GM19463 (cell line): ENCODE results near the gene FRMD4B.
"Not testable (repeated sequence)": the region's sequence is repeated elsewhere in the genome, so short reads cannot be mapped to it uniquely, and the experiment has no call there.

Experiments
- ATAC-seq: cut with Tn5 transposase; IDR thresholded peaks from one replicate; pipeline ENCODE4 v1.9.1; 2021; ENCODE audit warnings: mild to moderate bottlenecking, moderate library complexity; ENCODE audit not compliant: unreplicated experiment

Gene FRMD4B

DNA sequence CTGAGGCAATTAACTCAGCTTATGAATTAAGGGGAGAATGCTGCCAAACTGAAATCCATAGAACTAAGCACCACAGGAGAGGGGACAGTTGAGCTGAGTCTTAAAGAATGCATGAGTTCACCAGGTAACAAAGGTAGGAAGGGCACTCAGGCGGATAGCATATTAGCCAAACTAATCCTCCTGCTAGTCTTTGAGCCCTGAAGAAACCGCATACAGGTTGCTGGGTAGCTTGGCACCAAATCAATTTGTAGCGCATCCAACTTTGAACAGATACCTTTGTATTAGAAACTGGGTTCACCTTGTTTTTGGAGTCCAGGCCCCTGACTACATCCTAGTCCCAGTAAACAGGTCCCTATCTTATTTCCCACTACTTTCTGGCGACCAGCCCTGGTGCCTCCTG lies 93.7 kb downstream of the FRMD4B start:
- ATAC-seq: no peak

DNA sequence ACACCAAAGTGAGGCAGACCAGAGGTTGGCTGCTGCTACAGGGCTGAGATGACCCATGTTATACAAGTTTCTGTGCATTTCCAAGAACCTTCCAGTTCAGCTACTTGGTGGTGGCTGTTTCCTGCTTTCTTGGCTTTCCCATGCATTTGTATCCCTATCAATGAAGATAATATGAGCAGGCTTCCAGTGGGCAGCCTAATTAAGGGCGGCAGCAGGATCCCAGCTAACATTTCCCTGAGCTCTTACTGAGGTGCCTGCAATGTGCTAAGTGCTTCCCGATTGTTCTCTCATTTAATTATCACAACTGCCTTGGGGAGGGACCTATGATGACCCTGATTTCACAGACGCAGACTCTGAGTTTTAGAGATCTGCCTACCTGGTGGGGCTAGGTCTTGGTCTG lies 95.5 kb downstream of the FRMD4B start:
- no peak for ATAC-seq

DNA sequence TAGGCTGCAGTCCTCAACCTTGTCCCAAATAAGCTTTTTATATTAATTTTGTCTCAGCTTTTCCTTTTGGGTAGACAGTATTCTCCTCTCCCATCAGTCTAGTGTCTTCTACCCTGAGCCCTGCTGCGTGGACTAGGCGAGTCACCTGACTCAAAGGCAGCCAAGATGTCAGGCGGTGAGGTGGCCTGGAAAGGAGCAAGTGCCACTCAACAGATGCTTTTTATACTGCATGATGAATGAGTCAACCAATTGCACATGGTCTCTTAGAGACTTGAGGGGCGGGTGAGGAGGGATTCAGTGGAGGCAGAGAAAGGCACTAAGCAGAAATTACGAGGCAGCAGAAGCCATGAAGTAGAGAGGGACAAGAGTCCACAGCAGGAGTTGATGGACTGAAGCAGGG lies 95.9 kb downstream of the FRMD4B start:
- ATAC-seq: no peak

DNA sequence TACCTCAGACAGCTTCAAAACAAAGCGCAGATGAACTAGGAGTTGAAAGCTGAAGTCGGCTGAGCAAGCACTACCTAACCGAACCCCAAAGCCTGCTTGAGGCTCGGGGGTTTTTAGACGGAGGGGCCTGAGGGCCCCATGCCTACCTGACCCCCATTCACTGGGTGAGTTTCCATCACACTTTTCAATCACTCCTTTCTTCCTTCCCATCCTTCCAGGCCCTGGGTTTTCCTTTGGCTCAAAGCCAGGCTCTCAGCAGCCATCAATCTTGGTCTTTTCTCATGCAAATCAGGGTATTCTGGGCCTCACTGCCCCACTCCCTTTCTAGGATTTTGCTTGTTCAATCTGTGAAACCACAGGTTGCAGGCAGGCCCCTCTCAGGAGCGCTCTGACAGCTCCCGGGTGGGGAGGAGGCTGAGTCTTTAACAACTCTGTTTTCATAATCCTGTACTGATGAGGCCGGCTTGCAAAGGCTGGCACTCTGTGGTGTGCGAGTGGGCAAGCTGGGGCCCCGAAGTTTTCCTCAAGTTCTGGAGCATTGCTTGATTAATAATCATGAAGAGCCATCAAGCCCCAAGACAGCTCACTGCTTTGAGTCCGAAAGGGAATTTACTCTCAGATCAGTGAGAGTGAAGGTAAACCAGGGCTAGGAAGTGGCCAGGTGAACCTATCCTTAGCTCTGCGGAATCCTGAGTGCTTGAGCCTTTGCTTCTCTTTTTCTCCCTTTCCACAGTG lies 97.6 kb downstream of the FRMD4B start:
- peak; percentile 56 for ATAC-seq

DNA sequence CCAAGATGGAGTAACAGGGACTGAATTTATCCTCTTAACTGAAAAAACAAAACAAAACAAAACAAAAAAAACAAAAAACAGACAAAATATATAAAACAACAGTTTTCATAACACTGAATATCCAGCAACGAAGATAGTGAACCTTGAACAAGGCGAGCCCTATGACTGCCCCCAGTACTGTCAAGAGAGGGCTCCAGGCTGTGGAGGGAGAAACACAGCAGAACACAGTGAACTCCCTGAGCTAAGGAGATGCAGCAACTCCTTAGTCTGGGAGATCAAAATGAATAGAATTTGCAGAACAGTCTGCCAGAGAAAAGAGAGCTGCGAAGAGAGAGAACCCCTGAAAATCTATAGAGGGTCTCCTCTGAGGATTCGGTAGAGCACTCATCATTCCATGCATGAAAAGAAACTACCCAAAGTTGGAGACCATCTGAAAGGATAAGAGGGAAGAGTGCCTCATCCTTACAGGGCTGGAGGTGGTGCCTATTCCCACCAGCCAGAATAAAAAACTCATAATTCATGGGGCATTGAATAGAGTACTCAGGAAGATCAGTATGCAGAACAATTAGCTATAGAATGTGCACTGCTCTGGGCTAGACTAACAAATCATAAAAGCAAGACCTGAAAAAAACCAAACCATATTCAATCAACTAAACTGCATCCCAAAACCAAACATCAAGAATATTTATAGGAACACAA lies 101.8 kb downstream of the FRMD4B start:
- ATAC-seq: no peak

DNA sequence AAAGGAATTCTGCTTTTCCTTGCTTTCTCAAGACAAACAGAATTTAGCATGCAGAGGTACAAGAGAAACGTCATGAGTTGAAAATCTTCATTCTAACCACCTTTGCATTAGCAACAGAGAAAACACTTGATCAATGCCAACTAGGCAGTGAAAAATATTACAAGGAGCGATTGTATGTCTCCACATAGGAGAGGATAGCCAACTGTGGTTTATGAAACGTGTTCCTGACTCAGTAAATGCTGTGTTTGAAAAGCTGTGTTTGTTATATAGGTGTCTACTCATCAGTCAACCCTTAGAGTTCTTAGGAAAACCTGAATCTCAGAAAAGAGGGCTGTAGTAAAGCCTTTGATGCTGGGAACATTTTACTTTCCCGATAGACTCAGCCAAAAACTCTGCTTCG lies 102.4 kb downstream of the FRMD4B start:
- ATAC-seq: no peak

DNA sequence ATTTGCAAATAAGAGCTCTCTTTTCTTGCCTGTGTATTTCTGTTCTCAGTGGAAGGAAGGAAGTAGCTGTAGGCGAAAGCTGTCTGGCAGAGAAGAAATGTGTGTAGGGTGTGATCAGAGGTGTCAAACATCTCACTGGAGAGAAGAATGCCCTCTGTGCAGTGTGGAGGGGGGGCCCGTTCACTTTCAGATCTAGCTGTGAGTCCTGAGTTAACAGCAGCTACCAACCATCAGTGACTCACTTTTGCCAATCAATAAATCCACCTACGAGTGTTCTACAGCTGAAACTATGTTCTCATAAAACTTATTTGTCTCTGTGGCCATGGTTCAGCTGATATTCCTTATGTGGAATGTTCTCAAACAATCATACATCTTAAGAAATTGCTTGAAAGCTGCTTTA lies 103.7 kb downstream of the FRMD4B start:
- ATAC-seq: no peak

DNA sequence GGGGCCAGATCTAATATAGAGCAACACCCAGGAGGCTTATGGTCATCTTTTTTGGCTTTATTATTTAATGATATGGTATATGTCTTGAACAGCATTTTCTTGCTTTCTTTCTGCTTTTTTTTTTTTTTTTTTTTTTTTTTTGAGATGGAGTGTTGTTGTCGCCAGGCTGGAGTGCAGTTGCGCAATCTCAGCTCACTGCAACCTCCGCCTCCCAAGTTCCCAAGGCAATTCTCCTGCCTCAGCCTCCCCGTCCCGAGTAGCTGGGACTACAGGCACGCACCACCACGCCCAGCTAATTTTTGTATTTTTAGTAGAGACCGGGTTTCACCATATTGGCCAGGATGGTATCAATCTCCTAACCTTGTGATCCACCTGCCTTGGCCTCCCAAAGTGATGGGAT lies 108.5 kb downstream of the FRMD4B start:
- not testable (repeated sequence) for ATAC-seq

DNA sequence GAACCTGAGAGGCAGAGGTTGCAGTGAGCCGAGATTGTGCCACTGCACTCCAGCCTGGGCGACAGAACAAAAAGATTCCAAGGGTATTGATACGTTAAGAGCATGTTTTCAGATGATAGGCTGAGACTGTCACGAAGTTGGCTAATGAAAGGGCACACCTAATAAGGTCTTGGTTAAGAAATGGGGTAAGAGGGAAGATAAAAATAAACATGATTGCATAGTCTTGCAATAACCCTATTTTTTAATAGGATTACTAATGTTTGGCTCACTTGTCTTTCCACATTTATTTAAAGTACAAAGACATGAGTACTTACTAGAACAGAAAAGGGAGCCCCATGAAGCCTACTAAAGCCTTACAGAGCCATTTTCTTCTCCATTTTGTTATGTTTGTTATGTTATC lies 109.0 kb downstream of the FRMD4B start:
- ATAC-seq: no peak

DNA sequence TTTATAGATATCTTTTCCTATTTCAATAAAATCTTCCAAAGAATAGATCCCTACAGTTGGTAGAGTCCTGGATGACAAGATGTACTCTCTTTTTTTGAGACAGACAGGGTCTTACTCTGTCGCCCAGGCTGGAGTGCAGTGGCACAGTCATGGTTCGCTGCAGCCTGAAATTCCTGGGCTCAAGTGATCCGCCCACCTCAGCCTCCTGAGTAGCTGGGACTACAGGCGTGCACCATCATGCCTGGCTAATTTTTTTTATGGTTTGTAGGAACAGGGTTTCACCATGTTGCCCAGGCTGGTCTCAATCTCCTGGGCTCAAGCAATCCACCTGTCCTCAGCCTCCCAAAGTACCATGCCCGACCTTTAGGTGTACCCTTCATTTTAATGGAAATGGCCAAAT lies 109.7 kb downstream of the FRMD4B start:
- ATAC-seq: not testable (repeated sequence)

DNA sequence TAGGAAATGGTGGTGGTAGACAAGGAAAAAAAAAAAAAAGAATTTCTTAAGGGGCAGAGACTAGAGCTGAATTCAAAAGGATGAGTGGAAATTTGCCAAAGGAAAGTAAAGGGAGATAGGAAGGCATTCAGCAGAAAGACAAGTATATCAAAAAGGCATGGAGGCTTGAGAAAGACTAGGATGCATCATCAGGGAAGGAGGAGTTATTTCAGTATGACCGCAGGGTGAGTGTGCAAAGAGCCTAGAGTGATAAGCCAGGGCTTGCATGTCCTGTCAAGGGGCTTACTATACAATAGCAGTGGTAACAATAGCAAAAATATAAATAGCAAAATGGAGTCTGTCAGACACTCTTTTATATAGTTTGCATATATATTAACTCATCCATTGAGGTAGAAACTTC lies 112.0 kb downstream of the FRMD4B start:
- ATAC-seq: no peak

DNA sequence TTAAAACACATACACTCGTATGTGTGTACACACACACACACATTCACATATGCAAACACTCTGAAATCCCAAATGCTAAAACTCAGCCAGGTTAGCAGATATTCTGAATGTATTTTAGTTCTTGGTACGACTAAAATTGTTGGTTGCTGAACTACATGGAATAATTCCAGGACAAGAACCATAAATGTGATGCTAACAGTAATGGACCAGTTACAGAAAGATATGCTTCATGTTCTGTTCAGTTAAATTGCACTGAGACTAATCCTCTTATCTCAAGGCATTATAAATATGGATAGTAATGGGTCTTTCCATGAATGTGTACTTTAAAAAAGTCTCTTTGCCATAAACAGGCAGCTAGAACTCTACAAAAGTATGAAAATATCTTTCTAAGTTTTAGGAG lies 113.3 kb downstream of the FRMD4B start:
- ATAC-seq: no peak

DNA sequence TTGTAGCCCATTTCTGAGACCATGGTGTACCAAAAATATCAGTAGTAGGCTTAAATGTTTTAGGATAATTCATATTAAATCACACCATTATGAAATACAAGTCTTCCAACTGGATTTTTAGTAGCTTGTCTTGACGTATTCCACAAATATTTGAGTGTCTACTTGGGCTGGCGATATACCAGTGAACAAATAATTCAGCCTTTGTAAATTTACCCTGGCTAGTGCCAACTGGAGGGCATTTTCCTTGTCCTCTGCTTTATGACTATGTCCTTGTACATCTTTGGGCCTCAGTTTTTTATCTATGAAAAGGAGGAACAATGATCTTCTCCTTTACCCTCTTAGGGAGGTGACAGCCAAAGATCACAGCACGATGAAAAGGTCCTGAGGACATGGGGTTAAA lies 114.8 kb downstream of the FRMD4B start:
- ATAC-seq: no peak

DNA sequence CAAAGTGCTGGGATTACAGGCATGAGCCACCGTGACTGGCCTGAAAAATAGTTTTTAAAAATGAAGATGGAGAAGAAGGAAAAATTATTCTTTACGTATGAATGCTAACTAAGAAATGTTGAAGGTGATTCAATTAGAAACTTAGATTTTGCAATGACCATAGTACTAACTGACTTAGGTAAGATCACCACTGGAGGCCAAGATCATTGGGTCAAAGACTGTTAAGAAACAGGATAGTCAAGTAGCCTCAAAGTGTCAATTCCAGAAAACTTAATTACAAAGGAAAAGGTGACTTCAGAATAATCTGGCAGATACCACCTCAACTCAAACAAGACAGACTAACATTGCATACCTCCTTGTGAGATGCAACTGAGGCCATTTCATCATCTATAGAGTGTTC lies 119.3 kb downstream of the FRMD4B start:
- ATAC-seq: no peak

DNA sequence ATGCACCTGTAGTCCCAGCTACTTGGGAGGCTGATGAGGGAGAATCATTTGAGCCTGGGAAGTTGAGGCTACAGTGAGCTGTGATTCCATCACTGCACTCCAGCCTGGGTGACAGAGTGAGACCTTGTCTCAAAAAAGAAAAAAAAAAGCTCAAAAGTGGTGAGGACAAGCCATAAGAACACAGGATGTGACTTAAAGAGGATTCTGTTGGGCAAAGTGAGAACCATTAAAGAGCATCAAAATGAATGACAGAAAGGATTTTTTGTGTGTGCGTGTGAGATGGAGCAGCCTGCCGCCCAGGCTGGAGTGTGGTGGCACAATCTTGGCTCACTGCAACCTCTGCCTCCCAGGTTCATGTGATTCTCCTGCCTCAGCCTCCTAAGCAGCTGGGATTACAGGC lies 119.8 kb downstream of the FRMD4B start:
- not testable (repeated sequence) for ATAC-seq

DNA sequence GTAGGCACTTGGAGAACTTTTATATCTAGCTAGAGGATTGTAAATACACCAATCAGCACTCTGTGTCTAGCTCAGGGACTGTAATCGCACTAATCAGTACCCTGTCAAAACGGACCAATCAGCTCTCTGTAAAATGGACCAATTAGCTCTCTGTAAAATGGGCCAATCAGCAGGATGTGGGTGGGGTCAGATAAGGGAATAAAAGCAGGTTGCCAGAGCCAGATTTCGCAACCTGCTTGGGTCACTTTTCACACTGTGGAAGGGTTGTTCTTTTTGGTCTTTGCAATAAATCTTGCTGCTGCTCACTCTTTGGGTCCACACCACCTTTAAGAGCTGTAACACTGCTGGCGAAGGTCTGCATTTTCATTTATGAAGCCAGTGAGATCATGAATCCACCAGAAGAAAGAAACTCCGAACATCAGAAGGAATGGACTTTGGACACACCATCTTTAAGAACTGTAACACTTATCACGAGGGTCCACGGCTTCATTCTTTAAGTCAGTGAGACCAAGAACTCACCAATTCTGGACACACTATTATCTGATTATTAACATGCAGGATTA lies 125.0 kb downstream of the FRMD4B start:
- not testable (repeated sequence) for ATAC-seq

DNA sequence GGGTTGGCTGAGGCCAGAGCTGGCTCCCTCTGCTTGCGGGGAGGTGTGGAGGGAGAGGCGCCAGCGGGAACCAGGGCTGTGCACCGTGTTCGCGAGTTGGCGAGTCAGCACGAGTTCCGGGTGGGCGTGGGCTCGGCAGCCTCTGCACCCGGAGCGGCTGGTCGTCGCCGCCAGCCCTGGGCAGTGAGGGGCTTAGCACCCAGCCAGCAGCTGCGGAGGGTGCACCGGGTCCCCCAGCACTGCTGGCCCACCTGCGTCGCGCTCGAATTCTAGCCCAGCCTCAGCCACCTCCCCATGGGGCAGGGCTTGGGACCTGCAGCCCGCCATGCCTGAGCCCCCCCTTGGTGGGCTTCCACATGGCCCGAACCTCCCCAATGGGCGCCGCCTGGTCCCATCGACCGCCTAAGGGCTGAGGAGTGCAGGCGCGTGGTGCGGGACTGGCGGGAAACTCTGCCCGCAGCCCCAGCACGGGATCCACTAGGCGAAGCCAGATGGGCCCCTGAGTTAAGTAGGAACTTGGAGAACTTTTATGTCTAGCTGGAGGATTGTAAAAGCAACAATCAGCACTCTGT lies 125.6 kb downstream of the FRMD4B start:
- no peak for ATAC-seq

DNA sequence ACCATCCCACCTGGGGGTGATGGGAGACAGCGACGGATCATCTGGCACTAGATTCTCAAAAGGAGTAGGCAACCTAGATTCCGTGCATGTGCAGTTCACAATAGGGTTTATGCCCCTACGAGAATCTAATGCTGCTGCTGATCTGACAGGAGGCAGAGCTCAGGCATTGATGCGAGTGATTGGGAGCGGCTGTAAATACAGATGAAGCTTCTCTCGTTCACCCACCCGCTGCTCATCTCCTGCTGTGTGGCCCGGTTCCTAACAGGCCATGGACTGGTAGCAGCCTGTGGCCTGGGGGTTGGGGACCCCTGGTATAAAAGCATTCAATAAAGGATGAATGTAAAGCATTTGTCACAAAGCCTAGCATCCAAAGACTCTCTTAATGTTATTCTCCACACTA lies 126.8 kb downstream of the FRMD4B start:
- no peak for ATAC-seq

DNA sequence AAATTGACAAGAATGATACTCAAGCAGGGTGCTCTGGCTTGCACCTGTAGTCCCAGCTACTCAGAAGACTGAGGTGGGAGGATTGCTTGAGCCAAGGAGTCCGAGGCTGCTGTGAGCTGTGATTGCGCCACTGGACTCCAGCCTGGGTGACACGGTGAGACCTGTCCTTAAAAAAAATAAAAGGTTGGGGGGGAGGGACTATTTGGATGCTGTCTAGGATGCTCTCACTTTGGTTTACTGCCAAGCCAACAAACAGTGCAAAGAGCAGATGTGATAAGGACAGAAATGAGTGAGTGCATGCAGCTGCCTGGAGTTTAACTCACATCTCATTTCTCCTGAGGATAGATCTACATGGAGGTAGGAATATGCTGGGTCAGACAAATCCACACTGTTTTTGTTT lies 130.0 kb downstream of the FRMD4B start:
- ATAC-seq: no peak

DNA sequence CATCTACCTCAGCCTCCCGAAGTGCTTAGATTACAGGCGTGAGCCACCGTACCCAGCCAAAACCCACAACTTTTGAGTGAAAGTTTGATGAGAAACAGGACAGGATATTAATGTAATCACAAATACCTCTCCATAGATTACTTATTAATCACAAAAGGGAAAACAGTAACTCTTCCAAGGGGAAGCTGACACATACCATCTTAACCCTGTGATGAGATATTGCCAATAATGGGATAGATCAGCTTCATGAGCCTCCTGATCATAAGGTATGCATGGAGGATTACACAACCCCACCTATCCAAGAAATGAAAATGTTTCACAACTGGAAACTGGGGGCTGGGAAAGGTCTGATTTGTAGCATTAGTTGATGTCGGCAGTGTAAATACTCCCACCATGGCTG lies 131.5 kb downstream of the FRMD4B start:
- ATAC-seq: no peak

DNA sequence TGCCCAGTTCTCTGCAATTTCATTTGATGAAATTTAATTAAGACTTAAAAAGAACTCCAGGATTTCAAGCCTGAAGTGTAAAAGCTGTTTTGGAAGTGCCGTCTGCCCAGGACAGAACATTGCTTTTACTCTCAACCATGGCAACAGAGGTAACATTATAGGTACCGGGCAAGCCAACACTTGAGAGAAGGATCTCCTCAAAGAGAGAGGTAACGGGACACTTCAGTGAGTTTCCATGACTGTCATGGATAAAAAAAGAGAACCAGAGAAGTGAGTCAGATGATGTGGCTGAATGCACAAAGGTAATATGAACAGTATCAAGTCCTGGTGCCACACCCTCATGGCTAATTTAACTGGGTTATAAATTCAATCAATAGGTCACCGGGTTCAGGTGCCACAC lies 133.3 kb downstream of the FRMD4B start:
- ATAC-seq: no peak

DNA sequence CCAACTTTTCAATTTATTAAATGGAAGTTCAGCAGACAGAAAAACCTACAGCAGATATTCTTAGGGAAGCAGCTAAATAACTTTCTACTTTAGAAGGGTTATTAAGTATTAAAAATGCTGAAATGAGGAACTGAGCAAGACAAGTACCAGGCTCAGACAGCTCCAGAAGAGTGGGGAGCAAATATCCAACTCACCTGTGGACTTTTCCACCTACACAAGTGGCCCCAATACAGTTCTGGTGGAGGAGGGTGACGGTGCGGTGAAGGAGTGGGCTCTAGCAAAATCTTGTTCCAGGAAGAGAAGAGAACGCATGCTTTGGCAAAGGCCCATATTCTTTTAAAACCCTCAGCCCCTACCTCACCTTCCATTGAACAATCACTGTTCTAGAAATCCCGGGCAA lies 133.7 kb downstream of the FRMD4B start:
- no peak for ATAC-seq
